NCI-H2196 treated with DMSO at 0.1 percent for 48 hours (cell line): ENCODE data around the gene CD22.
"Not testable (repeated sequence)": the region's sequence is repeated elsewhere in the genome, so short reads cannot be mapped to it uniquely, and the experiment has no call there.

Experiments used
- DNase-seq: peaks from one replicate; lab custom pipeline; 2025; ENCODE audit not compliant: unreplicated experiment; lab: John Stamatoyannopoulos, UW

CD22 gene

DNA sequence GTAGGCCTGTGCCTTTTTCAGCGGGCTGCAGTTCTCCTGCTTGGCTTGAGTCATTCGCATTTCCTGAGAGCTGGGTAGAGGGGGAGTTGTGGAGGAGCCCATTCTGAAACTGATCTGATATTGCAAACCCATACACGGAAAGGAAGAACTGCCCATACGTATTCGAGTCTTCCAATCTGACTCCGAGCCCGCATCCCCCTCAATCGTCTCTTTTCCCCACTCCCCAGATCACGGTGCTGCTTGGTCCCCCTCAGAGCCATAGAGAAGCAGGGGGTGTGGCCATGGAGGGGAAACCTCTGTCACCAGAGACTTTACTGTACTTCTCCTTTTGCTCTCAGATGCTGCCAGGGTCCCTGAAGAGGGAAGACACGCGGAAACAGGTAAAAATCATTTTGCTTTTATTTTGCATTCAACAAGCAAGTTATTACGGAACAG lies at the start of gene CD22:
Gene CD22 (plus strand): TSS at position 337 of the 435 bp plus-strand sequence. CDS start 2,854 bp downstream, outside the sequence.
- no peak for DNase-seq

GRCh38 chr19:35279374-35279773 lies 49.6 kb upstream of the CD22 start:
- no peak for DNase-seq

- no peak for DNase-seq
Measured at GRCh38 chr19:35279985-35280821, 48.8 kb upstream of the CD22 start.

- no peak for DNase-seq
Measured at GRCh38 chr19:35281303-35281702, 47.7 kb upstream of the CD22 start.

DNA sequence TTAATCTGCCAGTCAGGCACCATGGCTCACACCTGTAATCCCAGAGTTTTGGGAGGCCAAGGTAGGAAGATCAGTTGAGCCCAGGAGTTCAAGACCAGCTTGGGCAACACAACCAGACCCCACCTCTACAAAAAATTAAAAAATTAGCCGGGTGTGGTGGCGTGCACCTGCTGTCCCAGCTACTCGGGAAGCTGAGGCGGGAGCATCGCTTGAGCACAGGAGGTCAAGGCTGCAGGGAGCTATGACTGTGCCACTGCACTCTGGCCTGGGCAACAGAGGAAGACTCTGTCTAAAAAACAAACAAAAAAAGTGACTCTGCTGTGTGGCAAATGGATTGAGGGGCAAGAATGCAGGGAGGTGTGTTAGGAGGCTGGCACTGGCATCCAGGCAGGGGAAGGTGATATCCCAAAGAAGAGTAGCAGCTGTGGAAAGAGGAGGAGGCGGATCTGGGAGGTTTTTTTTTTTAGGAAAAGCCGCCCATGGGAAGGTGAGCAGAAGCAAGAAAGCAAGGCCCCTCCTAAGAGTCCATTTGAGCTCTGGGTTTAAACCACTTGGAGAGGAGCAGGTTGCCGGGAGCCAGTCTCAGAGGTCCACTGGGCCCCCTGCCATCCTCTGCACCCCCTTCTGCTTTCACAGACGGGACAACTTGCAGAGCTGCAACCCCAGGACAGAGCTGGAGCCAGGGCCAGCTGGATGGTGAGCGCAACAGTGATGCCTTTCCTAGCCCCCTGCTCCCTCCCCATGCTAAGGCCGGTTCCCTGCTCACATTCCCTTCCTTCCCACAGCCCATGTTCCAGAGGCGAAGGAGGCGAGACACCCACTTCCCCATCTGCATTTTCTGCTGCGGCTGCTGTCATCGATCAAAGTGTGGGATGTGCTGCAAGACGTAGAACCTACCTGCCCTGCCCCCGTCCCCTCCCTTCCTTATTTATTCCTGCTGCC lies 44.6 kb upstream of the CD22 start:
- no peak for DNase-seq

DNA sequence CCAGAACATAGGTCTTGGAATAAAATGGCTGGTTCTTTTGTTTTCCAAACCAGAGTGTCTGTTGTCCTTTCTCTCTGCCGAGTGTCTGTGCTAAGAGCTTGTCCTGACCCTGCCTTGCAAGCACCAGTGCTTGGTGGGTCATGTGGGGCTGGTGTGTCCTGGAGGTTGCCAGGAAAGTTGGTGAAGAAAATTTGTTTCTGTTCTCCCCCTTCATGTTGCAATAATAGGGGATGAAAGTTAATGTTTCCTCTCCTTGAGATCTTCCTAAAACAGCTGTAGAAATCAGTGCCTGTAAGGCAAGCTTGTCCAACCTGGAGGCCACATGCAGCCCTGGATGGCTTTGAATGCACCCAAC lies 43.9 kb upstream of the CD22 start:
- no peak for DNase-seq

DNA sequence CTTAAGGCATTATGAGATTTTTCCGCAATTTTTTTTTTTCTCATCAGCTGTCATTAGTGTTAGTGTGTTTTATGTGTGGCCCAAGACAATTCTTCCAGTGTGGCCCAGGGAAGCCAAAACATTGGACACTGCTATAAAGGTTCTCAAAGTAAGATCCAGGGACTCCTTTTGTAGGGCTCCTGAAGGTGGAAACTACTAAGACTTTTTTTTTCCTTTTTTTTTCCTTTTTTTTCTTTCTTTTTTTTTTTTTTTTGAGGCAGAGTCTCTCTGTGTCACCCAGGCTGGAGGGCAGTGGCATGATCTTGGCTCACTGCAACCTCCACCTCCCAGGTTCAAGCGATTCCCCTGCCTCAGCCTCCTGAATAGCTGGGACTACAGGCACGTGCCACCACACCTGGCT lies 43.5 kb upstream of the CD22 start:
- DNase-seq: not testable (repeated sequence)

GRCh38 chr19:35286101-35286500 lies 42.9 kb upstream of the CD22 start:
- DNase-seq: not testable (repeated sequence)

GRCh38 chr19:35287713-35288112 lies 41.3 kb upstream of the CD22 start:
- DNase-seq: no peak

GRCh38 chr19:35288331-35288730 lies 40.7 kb upstream of the CD22 start:
- no peak for DNase-seq

- no peak for DNase-seq
Measured at GRCh38 chr19:35288906-35289305, 40.1 kb upstream of the CD22 start.

DNA sequence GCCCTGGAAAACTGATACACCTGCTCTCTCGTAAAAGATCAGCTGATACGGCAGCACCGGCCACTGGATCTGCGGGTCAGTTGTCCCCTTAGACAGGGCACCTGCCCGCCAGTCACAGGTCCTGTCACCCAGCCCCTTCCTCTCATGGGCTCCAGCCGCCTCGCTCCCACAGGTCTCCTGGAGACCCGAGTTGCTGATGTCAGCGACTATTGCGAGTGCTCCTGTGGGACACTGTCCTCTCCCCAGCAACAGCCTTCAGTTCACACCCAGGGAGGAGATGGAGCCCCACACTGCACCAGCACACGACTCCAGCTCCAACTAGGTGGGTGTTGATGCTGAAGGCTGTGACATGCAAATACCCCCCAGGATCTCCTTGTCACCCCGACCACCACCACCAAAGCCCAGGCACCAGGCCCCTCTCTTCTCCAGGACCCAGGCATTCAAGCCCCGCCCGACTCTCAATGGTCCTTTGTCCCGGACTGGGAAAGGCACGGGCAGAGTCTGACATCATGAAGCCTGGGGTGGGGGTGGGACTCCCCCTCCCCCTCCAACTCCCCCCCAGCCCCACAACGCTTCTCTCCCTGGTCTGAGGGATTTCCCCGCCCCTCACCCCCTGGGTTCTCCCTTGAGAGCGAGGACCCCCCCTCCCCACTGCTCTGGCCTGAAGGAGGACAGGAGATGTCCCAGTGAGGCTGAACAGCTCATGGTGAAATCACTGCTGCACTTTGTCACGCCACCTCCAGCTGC lies 38.4 kb upstream of the CD22 start:
- DNase-seq: no peak

GRCh38 chr19:35291259-35291658 lies 37.7 kb upstream of the CD22 start:
- no peak for DNase-seq

DNA sequence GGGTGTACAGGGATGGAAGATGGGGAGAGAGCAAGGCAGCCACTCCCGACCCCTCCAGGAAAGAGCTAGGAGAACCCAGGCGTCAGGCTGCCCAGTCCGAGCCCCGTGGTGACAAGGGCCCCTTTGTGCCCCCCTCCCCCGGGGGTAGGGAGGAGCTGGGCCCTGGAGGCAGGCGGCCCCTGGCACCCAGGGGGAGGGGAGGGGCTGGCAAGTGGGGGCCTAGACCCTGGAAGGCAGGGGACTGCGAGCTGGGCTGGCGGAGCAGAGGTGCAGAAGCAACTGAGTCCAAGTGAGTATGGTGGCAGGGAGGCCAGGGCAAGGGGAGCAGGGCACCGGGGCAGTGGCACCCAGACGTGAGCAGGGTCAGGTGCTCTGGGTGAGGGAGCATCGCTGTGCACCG lies 37.1 kb upstream of the CD22 start, which contains the start of gene MAG:
Gene MAG (plus strand): TSS at position 246 of the 400 bp plus-strand sequence. CDS start 3,248 bp downstream, outside the sequence.
- DNase-seq: no peak

- DNase-seq: no peak
Measured at GRCh38 chr19:35292421-35293362, 36.3 kb upstream of the CD22 start.

GRCh38 chr19:35293363-35293739 lies 35.6 kb upstream of the CD22 start:
- DNase-seq: no peak

DNA sequence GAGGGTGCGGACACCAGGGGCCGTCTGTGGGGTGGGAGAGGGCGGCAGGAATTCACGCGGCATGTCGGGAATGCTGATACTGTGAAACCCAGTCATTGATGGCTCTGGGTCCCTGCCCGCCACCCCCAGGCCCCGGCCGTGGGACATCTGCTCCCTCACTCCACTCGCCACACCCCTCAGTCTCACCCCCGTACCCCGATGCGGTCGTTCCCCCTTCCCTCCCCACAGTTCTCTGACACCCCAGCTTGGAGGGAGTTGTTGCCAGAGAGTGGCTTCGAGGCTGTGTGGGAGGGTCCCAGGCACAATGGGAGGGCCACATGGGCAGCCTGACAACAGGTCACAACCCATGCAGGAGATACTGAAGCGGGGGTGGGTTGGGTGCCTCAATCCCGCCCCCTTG lies 35.2 kb upstream of the CD22 start:
- no peak for DNase-seq

DNA sequence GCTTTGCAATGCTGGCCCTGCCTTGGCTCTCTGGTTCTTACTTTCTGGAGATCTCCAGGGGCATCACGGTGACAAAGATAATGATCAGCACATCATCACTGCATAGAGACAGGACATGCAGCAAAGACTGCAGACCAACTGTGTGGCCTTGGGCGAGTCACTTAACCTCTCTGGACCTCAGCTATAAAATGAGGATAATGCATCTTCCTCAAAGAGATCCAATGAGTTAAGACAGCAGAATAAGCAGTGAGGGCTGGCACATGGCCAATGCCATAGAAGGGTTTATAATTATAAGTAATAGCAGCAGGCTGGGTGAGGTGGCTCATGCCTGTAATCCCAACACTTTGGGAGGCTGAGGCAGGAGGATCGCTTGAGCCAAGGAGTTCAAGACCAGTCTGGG lies 34.7 kb upstream of the CD22 start:
- no peak for DNase-seq

GRCh38 chr19:35294859-35295791 lies 33.9 kb upstream of the CD22 start:
- no peak for DNase-seq
